ENCODE results near the gene ANKMY1.

ANKMY1 gene

GRCh38 chr2:240447934-240448333 lies 109.9 kb downstream of the ANKMY1 start:
- TF ChIP-seq MAX (IDR thresholded peaks at IDR 0.05; ENCODE audit: low read depth, low read length): no peak
- TF ChIP-seq POLR2A (IDR thresholded peaks at IDR 0.05; ENCODE audit: extremely low read depth, insufficient read length): no peak
- TF ChIP-seq CTCF (IDR thresholded peaks at IDR 0.05; ENCODE audit: low read depth, low read length): no peak
- TF ChIP-seq MYC (IDR thresholded peaks at IDR 0.05; ENCODE audit: low read depth, low read length): no peak

GRCh38 chr2:240447331-240447730 lies 110.5 kb downstream of the ANKMY1 start:
- no peak for TF ChIP-seq CTCF (IDR thresholded peaks at IDR 0.05; ENCODE audit: low read depth, low read length)
- no peak for TF ChIP-seq POLR2A (IDR thresholded peaks at IDR 0.05; ENCODE audit: extremely low read depth, insufficient read length)
- no peak for TF ChIP-seq MYC (IDR thresholded peaks at IDR 0.05; ENCODE audit: low read depth, low read length)
- no peak for TF ChIP-seq MAX (IDR thresholded peaks at IDR 0.05; ENCODE audit: low read depth, low read length)
- H3K4me3 ChIP-seq (ENCODE audit: low read depth, low read length): no peak overlapping the region
- DNase-seq (ENCODE audit: low read depth): no peak

More at GRCh38 chr2:240447934-240448333, 109.9 kb downstream of the ANKMY1 start:
- H3K4me3 ChIP-seq (ENCODE audit: low read depth, low read length): no peak overlapping the region
- no peak for DNase-seq (ENCODE audit: low read depth)

GRCh38 chr2:240446664-240447175 lies 111.1 kb downstream of the ANKMY1 start:
- DNase-seq (ENCODE audit: low read depth): no peak
- TF ChIP-seq CTCF (IDR thresholded peaks at IDR 0.05; ENCODE audit: low read depth, low read length) (no peak), POLR2A (IDR thresholded peaks at IDR 0.05; ENCODE audit: extremely low read depth, insufficient read length) (no peak), MAX (IDR thresholded peaks at IDR 0.05; ENCODE audit: low read depth, low read length) (no peak), MYC (IDR thresholded peaks at IDR 0.05; ENCODE audit: low read depth, low read length) (no peak)
- H3K4me3 ChIP-seq (ENCODE audit: low read depth, low read length): no peak overlapping the region

- DNase-seq (ENCODE audit: low read depth): peak; percentile 47
- H3K4me3 ChIP-seq (ENCODE audit: low read depth, low read length): no peak overlapping the region
- TF ChIP-seq MYC (IDR thresholded peaks at IDR 0.05; ENCODE audit: low read depth, low read length): no peak
- no peak for TF ChIP-seq CTCF (IDR thresholded peaks at IDR 0.05; ENCODE audit: low read depth, low read length)
- TF ChIP-seq POLR2A (IDR thresholded peaks at IDR 0.05; ENCODE audit: extremely low read depth, insufficient read length): no peak
- no peak for TF ChIP-seq MAX (IDR thresholded peaks at IDR 0.05; ENCODE audit: low read depth, low read length)
Measured at GRCh38 chr2:240445961-240446663, 111.7 kb downstream of the ANKMY1 start.

GRCh38 chr2:240444464-240444863 lies 113.3 kb downstream of the ANKMY1 start:
- H3K4me3 ChIP-seq (ENCODE audit: low read depth, low read length): no peak overlapping the region
- no peak for DNase-seq (ENCODE audit: low read depth)
- TF ChIP-seq POLR2A (IDR thresholded peaks at IDR 0.05; ENCODE audit: extremely low read depth, insufficient read length): no peak
- no peak for TF ChIP-seq MYC (IDR thresholded peaks at IDR 0.05; ENCODE audit: low read depth, low read length)
- no peak for TF ChIP-seq MAX (IDR thresholded peaks at IDR 0.05; ENCODE audit: low read depth, low read length)
- TF ChIP-seq CTCF (IDR thresholded peaks at IDR 0.05; ENCODE audit: low read depth, low read length): no peak

Measured in NB4 (cell line).